Thoracic aorta (tissue), 2 donors: Measurements from ENCODE around the gene UGP2. TPM values are rescaled to one million over a fixed set of nuclear protein-coding genes. Genes with fewer than 3 reads are reported as not detected.
"Not testable (repeated sequence)": the region's sequence is repeated elsewhere in the genome, so short reads cannot be mapped to it uniquely, and the experiment has no call there.

Source experiments
- ATAC-seq: fragments of 150-250 bp; one replicate; pipeline ENCODE4 v1.8.0; 2017; ENCODE audit warnings: low read depth; ENCODE audit not compliant: insufficient number of reproducible peaks, low FRiP score
- DNase-seq: peaks from one replicate; pipeline ENCODE4 v3.0.0-alpha.2; 2020; ENCODE audit warnings: low spot score
- H3K27ac ChIP-seq, 2 donors: fragments of 200-600 bp; sonication (generic); 1 replicate in 1 of 2; 2 replicates in 1 of 2; pipeline ENCODE4 v1.5.1; 2016; ENCODE audit warnings: mild to moderate bottlenecking in 2 of 2, moderate library complexity in 2 of 2
- H3K27me3 ChIP-seq: fragments of 200-600 bp; sonication (generic); replicated peaks from 2 replicates; pipeline ENCODE4 v1.6.0; 2016; ENCODE audit warnings: mild to moderate bottlenecking; ENCODE audit not compliant: insufficient read depth
- H3K36me3 ChIP-seq: fragments of 200-600 bp; sonication (generic); one replicate; pipeline ENCODE4 v1.5.1; 2016
- H3K4me1 ChIP-seq, 2 donors: fragments of 200-600 bp; sonication (generic); 1 replicate in 1 of 2; 2 replicates in 1 of 2; pipeline versions ENCODE4 v1.5.1 to v1.6.0; 2016; ENCODE audit warnings: low read depth in 2 of 2, mild to moderate bottlenecking in 1 of 2; ENCODE audit not compliant: control insufficient read depth in 1 of 2
- H3K4me3 ChIP-seq: fragments of 200-600 bp; sonication (generic); 2 replicates; pipeline ENCODE4 v1.5.1; 2016; ENCODE audit warnings: mild to moderate bottlenecking
- H3K9me3 ChIP-seq: fragments of 200-600 bp; sonication (generic); 2 replicates; pipeline ENCODE4 v1.5.1; 2016
- CTCF ChIP-seq: fragments of 200-600 bp; sonication (generic); IDR thresholded peaks from one replicate; pipeline ENCODE4 v1.5.1; 2019; ENCODE audit warnings: antibody characterized with exemption
- total RNA-seq, 2 donors: library from RNA; depleted of rRNA; stranded (reverse); fragments of >200 nt; gene quantifications; one replicate each; pipeline versions ENCODE4 v1.1.0 to v1.2.3, GENCODE V29; 2016

UGP2 gene
- total RNA-seq, 2 donors from 2014 or later, result 103 to 176 TPM

GRCh38 chr2:63914311-63914710, 72.6 kb downstream of the UGP2 start:
- Histone ChIP-seq H3K36me3 (peaks cover 13% of the 10 kb centered on the region), H3K4me3 (no peak overlapping the region), H3K4me1 (no peaks in the 10 kb centered on the region), H3K27me3 (no peaks in the 10 kb centered on the region), H3K27ac (no peak overlapping the region), H3K9me3 (no peaks in the 10 kb centered on the region)
- ATAC-seq (no peak), DNase-seq (no peak)
- no peak for TF ChIP-seq CTCF

- Histone ChIP-seq H3K27me3 (no peaks in the 10 kb centered on the region), H3K4me3 (no peak overlapping the region), H3K27ac (no peak overlapping the region), H3K4me1 (no peaks in the 10 kb centered on the region), H3K36me3 (peaks cover under 1% of the 10 kb centered on the region), H3K9me3 (no peaks in the 10 kb centered on the region)
- no peak for TF ChIP-seq CTCF
- no peak for DNase-seq
- ATAC-seq, result no peak
Measured at GRCh38 chr2:63926815-63927214, 85.1 kb downstream of the UGP2 start.

- not testable (repeated sequence) for H3K4me1 ChIP-seq, ATAC-seq, H3K4me3 ChIP-seq, DNase-seq, H3K27me3 ChIP-seq, H3K27ac ChIP-seq, H3K9me3 ChIP-seq, H3K36me3 ChIP-seq
Measured at GRCh38 chr2:63932104-63932503, 90.4 kb downstream of the UGP2 start.

Other genes starting within 250 kb of the UGP2 start
- gene VPS54, start 177.5 kb downstream of the UGP2 start, total RNA-seq, result 10 to 100 TPM; 20.0 to 22.1 TPM